ENCODE data around the gene RBBP6. TPM values are rescaled to one million over a fixed set of nuclear protein-coding genes. Genes with fewer than 3 reads are reported as not detected.

Gene RBBP6
- total RNA-seq, 4 donors from 2014 or later = 25.0 to 56.0 (median 53.0) TPM

DNA sequence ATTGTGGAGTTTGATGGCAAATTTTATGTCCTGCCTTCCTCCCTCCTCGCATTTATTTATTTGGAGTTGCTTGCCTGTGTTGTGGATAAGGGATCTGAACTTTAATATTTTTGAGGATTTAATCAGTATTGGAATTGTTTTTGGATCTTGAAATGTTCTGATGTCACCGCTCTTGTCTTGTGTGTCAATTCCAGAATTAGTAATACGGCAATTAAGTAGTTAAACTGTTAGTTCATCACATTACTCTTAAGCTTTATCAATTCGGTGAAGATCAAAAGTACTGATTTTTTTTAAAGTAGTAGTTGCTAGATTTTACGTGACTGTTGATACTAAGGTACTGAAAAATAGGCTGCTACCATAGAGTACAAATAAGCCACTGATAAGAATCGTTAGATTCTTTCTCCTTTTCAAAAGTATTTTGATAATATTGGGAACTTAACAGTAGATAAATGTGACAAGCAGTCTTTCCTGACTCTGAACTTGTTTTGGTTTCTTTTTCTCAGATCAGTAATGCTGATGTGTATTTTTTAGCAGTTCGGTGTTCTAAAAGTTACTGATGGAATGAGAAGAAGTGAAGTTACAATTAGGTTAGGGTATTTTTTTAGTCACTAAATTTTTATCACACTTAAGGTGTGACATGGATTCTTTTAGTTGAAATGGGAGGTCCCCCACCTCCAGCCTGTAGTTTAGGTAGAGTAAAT, 2.0 kb downstream of the RBBP6 start:
- 1 to 3% methylated on average over 7 of the region's 7 CpGs for WGBS, 2 donors
- Histone ChIP-seq H3K27ac (peak overlapping the region; percentile 53 to 100 (median 98)), H3K27me3 (no peaks in the 10 kb centered on the region), H3K9me3 (no peaks in the 10 kb centered on the region), H3K4me3 (peak overlapping the region; percentile 68 to 98 (median 89)), H3K4me1 (peaks cover 0 to 59% (median 36%) of the 10 kb centered on the region in 3 donors), H3K36me3 (peaks cover 0 to 24% (median 0%) of the 10 kb centered on the region in 3 donors)
- intact Hi-C loops (cut with DNase I) = no loop called here
- no peak for DNase-seq
- TF ChIP-seq, protein P1, sequence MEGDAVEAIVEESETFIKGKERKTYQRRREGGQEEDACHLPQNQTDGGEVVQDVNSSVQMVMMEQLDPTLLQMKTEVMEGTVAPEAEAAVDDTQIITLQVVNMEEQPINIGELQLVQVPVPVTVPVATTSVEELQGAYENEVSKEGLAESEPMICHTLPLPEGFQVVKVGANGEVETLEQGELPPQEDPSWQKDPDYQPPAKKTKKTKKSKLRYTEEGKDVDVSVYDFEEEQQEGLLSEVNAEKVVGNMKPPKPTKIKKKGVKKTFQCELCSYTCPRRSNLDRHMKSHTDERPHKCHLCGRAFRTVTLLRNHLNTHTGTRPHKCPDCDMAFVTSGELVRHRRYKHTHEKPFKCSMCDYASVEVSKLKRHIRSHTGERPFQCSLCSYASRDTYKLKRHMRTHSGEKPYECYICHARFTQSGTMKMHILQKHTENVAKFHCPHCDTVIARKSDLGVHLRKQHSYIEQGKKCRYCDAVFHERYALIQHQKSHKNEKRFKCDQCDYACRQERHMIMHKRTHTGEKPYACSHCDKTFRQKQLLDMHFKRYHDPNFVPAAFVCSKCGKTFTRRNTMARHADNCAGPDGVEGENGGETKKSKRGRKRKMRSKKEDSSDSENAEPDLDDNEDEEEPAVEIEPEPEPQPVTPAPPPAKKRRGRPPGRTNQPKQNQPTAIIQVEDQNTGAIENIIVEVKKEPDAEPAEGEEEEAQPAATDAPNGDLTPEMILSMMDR (IDR thresholded peaks at IDR 0.05) = no peak
- TF ChIP-seq POLR2A (IDR thresholded peaks at IDR 0.05) = no peak

DNA sequence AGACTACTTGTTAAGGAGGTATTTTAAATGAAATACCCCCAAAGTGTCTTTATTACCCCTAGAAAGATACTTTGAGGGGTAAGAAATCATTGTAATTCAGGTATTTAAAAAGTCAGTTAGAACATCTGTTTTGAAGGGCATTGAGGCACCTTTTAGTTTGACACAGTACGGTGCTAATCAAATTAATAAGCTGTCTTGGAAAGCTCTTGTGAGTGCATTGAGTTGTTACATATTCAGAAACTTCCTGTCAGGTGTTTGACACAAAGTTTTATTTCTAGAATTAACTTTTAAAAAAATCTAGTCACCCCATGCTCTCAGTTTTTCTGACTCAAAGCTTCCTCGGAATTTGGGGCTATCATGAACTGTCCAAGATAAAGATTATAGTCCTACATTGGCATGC, 4.6 kb downstream of the RBBP6 start:
- WGBS, 2 donors = 19 to 35% methylated on average over 2 of the region's 2 CpGs
- H3K4me1 ChIP-seq = peaks cover 0 to 57% (median 36%) of the 10 kb centered on the region in 3 donors
- no peaks in the 10 kb centered on the region for H3K27me3 ChIP-seq
- no peak for DNase-seq
- H3K36me3 ChIP-seq = peaks cover 0 to 49% (median 6%) of the 10 kb centered on the region in 3 donors
- H3K9me3 ChIP-seq = no peaks in the 10 kb centered on the region
- peak overlapping the region in 2 of 4 donors; percentile 98 for H3K4me3 ChIP-seq
- no peak for TF ChIP-seq POLR2A (IDR thresholded peaks at IDR 0.05)
- intact Hi-C loops (cut with DNase I) = no loop called here
- peak overlapping the region in 2 of 4 donors; percentile 3 to 39 for H3K27ac ChIP-seq

DNA sequence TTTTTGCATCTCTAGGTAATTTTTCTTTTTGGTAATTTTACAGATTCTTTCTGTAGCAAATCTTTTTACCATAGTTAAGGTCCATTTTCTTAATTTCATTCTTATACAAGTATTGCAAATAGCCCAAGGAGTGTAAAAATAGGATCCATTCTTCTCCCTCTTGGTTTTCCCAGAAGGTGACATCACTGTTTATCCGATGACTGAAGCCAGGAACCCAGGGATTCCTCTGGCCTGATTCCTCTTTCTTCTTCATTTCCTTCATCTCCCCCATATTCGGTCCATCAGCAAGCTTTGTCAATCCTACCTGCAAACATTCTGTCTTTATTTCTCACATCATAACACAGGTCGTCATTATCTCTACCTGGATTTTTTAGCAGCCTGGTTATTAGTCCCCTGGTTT, 5.3 kb downstream of the RBBP6 start:
- TF ChIP-seq, protein P1 (IDR thresholded peaks at IDR 0.05) = no peak
- TF ChIP-seq POLR2A (IDR thresholded peaks at IDR 0.05) = no peak
- H3K27ac ChIP-seq = peak overlapping the region in 2 of 4 donors; percentile 3 to 39
- DNase-seq = no peak
- WGBS, 2 donors = 40 to 51% methylated on average over 3 of the region's 3 CpGs
- peak overlapping the region in 2 of 4 donors; percentile 1 to 98 for H3K4me3 ChIP-seq
- no peaks in the 10 kb centered on the region for H3K9me3 ChIP-seq
- intact Hi-C loops (cut with DNase I) = no loop called here
- H3K27me3 ChIP-seq = no peaks in the 10 kb centered on the region
- peaks cover 0 to 56% (median 36%) of the 10 kb centered on the region in 3 donors for H3K4me1 ChIP-seq
- H3K36me3 ChIP-seq = peaks cover 0 to 56% (median 11%) of the 10 kb centered on the region in 3 donors

DNA sequence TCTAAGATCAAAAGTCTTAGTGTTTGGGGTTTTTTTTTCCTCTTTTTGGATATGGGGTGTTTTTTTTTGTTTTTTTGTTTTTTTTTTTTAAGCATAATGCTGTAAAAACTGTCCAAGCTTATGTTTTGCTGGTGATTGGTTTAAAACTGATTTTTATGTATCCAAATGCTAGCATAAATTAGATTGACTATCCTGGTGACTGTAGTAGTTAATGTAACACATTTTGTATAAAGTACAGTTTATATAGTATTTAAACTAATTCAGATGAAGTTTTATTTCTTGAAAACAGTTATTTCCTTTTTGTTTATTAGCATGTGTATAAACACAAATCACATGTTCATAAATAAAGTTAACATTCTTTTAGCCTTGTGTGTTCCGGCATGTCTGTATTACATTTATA, 10.9 kb downstream of the RBBP6 start:
- no peak for TF ChIP-seq POLR2A (IDR thresholded peaks at IDR 0.05)
- TF ChIP-seq, protein P1 (IDR thresholded peaks at IDR 0.05) = no peak
- Histone ChIP-seq H3K4me3 (no peak overlapping the region), H3K4me1 (peaks cover 0 to 28% (median 8%) of the 10 kb centered on the region in 3 donors), H3K36me3 (peaks cover 0 to 85% (median 11%) of the 10 kb centered on the region in 3 donors), H3K27me3 (no peaks in the 10 kb centered on the region), H3K9me3 (no peaks in the 10 kb centered on the region), H3K27ac (no peak overlapping the region)
- intact Hi-C loops (cut with DNase I) = no loop called here
- DNase-seq = no peak
- WGBS, 2 donors = 86 to 96% methylated on average over 1 of the region's 1 CpG

DNA sequence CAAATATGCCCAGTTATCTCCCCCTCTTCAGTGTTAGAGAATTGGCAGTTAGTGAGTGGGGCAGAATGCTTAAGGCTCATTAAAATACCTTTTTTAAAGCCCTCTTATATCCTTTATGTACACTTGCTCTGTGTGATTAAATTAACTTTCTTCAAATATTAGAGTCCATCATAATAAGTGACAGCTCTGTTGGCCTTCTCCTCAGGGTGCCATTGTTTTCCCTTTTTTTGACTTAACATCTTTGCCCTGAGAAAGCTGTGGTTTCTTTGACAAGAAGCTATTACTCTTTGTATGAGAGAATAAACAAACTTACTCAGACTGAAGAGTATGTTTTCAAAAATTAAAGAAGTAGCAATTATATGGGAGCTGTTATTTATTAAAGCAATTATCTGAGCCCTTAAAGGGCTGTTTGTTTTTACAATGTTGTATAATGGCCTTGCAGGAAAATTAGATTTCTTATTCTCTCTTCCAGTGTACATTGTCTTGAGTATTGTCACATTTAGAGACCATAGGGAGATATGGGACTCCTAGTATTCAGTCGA, 13.4 kb downstream of the RBBP6 start:
- peaks cover 0 to 87% (median 11%) of the 10 kb centered on the region in 3 donors for H3K36me3 ChIP-seq

More for the DNA sequence above, 13.4 kb downstream of the RBBP6 start:
- no peaks in the 10 kb centered on the region for H3K27me3 ChIP-seq
- 83 to 96% methylated on average over 1 of the region's 1 CpG for WGBS, 2 donors
- intact Hi-C loops (cut with DNase I) = no loop called here
- DNase-seq = no peak
- no peaks in the 10 kb centered on the region for H3K9me3 ChIP-seq
- no peak overlapping the region for H3K4me3 ChIP-seq
- peaks cover 0 to 18% (median 0%) of the 10 kb centered on the region in 3 donors for H3K4me1 ChIP-seq
- H3K27ac ChIP-seq = no peak overlapping the region
- TF ChIP-seq, protein P1 (IDR thresholded peaks at IDR 0.05) = no peak
- TF ChIP-seq POLR2A (IDR thresholded peaks at IDR 0.05) = no peak

Data from esophagus squamous epithelium (tissue), 5 donors.